ENCODE results near the gene PROM1. TPM values are rescaled to one million over a fixed set of nuclear protein-coding genes. Genes with fewer than 3 reads are reported as not detected.

The PROM1 gene
- polyA plus RNA-seq, 3 donors: not detected

- Mint-ChIP-seq H3K9me3 (peaks cover 5 to 9% (median 6%) of the 10 kb centered on the region in 7 donors), H3K36me3 (no peaks in the 10 kb centered on the region), H3K27me3 (ENCODE audit: low read depth in 3 of 3) (peaks cover 0 to 4% (median 3%) of the 10 kb centered on the region in 3 donors), H3K27ac (no peak overlapping the region), H3K4me3 (no peak overlapping the region), H3K4me1 (peaks cover 4% of the 10 kb centered on the region)
- H2AFZ ChIP-seq (ENCODE audit: insufficient read depth, low read depth, low read length, poor library complexity, severe bottlenecking): no peak overlapping the region
- H3K36me3 ChIP-seq (replicated peaks in 1 of 2; ENCODE audit: control insufficient read depth in 1 of 2, insufficient read depth in 2 of 2, low read length in 2 of 2): no peaks in the 10 kb centered on the region
- no peak for DNase-seq
- no peak overlapping the region for H3K4me3 ChIP-seq (replicated peaks in 1 of 3; ENCODE audit: low read depth in 2 of 3, low read length in 3 of 3)
- H3K27me3 ChIP-seq (ENCODE audit: control insufficient read depth in 2 of 2, insufficient read depth in 2 of 2, low read length in 2 of 2): no peaks in the 10 kb centered on the region
- H3K9ac ChIP-seq (ENCODE audit: insufficient read depth, low read length, poor library complexity, severe bottlenecking): no peak overlapping the region
- H3K4me1 ChIP-seq (ENCODE audit: control insufficient read depth in 1 of 2, insufficient read depth in 2 of 2, low read length in 2 of 2): no peaks in the 10 kb centered on the region
- H3K9me3 ChIP-seq (replicated peaks in 1 of 2; ENCODE audit: control insufficient read depth in 1 of 2, insufficient read depth in 1 of 2, low read length in 2 of 2): no peaks in the 10 kb centered on the region
- no peaks in the 10 kb centered on the region for H3K79me2 ChIP-seq (ENCODE audit: insufficient read depth, low read length)
- TF ChIP-seq, protein P1, sequence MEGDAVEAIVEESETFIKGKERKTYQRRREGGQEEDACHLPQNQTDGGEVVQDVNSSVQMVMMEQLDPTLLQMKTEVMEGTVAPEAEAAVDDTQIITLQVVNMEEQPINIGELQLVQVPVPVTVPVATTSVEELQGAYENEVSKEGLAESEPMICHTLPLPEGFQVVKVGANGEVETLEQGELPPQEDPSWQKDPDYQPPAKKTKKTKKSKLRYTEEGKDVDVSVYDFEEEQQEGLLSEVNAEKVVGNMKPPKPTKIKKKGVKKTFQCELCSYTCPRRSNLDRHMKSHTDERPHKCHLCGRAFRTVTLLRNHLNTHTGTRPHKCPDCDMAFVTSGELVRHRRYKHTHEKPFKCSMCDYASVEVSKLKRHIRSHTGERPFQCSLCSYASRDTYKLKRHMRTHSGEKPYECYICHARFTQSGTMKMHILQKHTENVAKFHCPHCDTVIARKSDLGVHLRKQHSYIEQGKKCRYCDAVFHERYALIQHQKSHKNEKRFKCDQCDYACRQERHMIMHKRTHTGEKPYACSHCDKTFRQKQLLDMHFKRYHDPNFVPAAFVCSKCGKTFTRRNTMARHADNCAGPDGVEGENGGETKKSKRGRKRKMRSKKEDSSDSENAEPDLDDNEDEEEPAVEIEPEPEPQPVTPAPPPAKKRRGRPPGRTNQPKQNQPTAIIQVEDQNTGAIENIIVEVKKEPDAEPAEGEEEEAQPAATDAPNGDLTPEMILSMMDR (IDR thresholded peaks at IDR 0.05): no peak
- no peaks in the 10 kb centered on the region for H4K20me1 ChIP-seq (ENCODE audit: insufficient read depth, low read length)
- H3K27ac ChIP-seq (ENCODE audit: low read depth in 1 of 2, low read length in 2 of 2): no peak overlapping the region
- intact Hi-C loops (cut with micrococcal nuclease): loop anchor here (1.0 to 5.0 kb wide), 4 partner anchors 47 to 148 kb away; no protein-coding TSS in a partner anchor
- no peak overlapping the region for H3K4me2 ChIP-seq (replicated peaks; ENCODE audit: extremely low read depth, low read length, poor library complexity, severe bottlenecking)
- WGBS (ENCODE audit: insufficient coverage): 100% methylated on average over 1 of the region's 3 CpGs
These were observed 128.2 kb downstream of the PROM1 start for GRCh38 chr4:15955670-15956069.

DNA sequence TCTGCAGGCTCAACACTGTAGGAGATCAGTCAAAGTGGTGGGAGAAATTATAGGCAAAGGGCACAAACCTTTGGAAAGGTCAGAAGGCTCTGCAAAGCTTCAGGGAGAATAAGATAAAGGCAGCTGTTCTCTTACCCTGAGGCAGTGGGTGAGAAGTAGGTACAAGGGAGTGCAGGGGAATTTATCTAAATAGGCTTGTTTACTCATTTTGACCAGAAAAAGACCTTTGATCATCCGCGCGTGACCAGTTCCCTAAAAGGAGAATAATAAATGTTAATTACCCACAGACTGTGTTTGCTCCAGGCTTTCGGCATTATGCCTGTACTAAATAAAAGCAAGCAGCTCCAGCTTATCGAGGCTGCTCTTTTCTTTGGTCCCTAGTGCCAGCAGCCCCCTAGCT lies 130.2 kb downstream of the PROM1 start:
- Histone ChIP-seq H3K27me3 (ENCODE audit: control insufficient read depth in 2 of 2, insufficient read depth in 2 of 2, low read length in 2 of 2) (no peaks in the 10 kb centered on the region), H4K20me1 (ENCODE audit: insufficient read depth, low read length) (no peaks in the 10 kb centered on the region), H3K4me2 (replicated peaks; ENCODE audit: extremely low read depth, low read length, poor library complexity, severe bottlenecking) (no peak overlapping the region), H3K36me3 (replicated peaks in 1 of 2; ENCODE audit: control insufficient read depth in 1 of 2, insufficient read depth in 2 of 2, low read length in 2 of 2) (no peaks in the 10 kb centered on the region), H3K79me2 (ENCODE audit: insufficient read depth, low read length) (no peaks in the 10 kb centered on the region), H3K9me3 (replicated peaks in 1 of 2; ENCODE audit: control insufficient read depth in 1 of 2, insufficient read depth in 1 of 2, low read length in 2 of 2) (no peaks in the 10 kb centered on the region), H3K4me1 (ENCODE audit: control insufficient read depth in 1 of 2, insufficient read depth in 2 of 2, low read length in 2 of 2) (no peaks in the 10 kb centered on the region), H3K27ac (ENCODE audit: low read depth in 1 of 2, low read length in 2 of 2) (no peak overlapping the region), H3K4me3 (replicated peaks in 1 of 3; ENCODE audit: low read depth in 2 of 3, low read length in 3 of 3) (no peak overlapping the region), H2AFZ (ENCODE audit: insufficient read depth, low read depth, low read length, poor library complexity, severe bottlenecking) (no peak overlapping the region), H3K9ac (ENCODE audit: insufficient read depth, low read length, poor library complexity, severe bottlenecking) (no peak overlapping the region)
- Mint-ChIP-seq H3K27me3 (ENCODE audit: low read depth in 3 of 3) (peaks cover 0 to 5% (median 3%) of the 10 kb centered on the region in 3 donors), H3K9me3 (peaks cover 5 to 9% (median 6%) of the 10 kb centered on the region in 7 donors), H3K36me3 (no peaks in the 10 kb centered on the region), H3K4me3 (no peak overlapping the region), H3K4me1 (peaks cover 4% of the 10 kb centered on the region), H3K27ac (no peak overlapping the region)
- intact Hi-C loops (cut with micrococcal nuclease): no loop called here
- 90% methylated on average over 4 of the region's 5 CpGs for WGBS (ENCODE audit: insufficient coverage)
- TF ChIP-seq, protein P1 (IDR thresholded peaks at IDR 0.05): no peak
- DNase-seq: no peak

Measured in CD14-positive monocyte (primary cell).